Measurements from ENCODE around the gene DPCD.
A peak's percentile ranks its signal among the peaks of the same experiment; 100 is the strongest.
"Not testable (repeated sequence)": the region's sequence is repeated elsewhere in the genome, so short reads cannot be mapped to it uniquely, and the experiment has no call there.

Gene DPCD

GRCh38 chr10:101588879-101589278, 758 bp downstream of the DPCD start:
- peak; percentile 31 for DNase-seq

- not testable (repeated sequence) for DNase-seq
Measured at GRCh38 chr10:101593331-101593730, 5.2 kb downstream of the DPCD start.

- DNase-seq, result peak; percentile 21
Measured at GRCh38 chr10:101595591-101596433, 7.7 kb downstream of the DPCD start.

DNA sequence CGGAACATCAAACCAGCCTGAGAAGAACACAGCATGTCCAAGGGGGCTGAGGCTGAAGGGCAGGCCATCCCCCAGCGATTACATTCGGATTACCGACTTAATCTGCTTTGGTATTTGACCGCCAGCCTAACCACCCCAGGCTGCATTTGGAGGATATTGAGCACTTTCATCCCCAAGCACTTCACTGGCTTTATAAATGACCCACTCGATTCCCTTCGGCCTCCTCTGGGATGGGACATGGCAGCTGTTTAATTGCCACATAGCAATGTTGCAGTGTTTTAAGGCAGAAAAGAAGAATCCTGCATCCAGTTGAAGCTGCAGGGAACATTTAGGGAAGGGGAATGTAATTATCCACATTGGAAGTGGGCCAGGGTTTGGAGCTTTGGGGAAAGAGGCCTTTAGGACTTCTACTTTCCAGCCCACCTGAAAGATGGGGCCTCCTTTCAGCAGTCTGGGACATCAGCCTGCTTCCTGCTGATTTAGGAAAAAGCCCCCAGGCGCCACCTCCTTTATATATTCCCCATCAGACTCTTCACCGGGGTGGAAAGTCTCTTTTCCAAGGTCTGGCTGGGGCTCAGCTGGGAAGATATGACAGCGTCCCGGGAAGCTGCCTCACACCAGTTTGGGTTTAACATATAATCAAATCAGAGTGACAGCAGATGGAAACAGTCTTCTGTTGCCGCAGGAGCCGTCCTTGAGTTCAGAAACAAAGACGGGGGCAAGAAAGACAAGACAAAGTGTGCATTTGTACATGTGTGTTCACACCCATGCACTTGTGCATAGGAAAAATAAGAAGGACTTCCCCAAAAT, 9.2 kb downstream of the DPCD start:
- no peak for DNase-seq

- no peak for DNase-seq
Measured at GRCh38 chr10:101601541-101601940, 13.4 kb downstream of the DPCD start.

GRCh38 chr10:101602761-101603398, 14.8 kb downstream of the DPCD start:
- peak; percentile 70 for DNase-seq

GRCh38 chr10:101607124-101607523, 19.0 kb downstream of the DPCD start:
- DNase-seq, result no peak

DNA sequence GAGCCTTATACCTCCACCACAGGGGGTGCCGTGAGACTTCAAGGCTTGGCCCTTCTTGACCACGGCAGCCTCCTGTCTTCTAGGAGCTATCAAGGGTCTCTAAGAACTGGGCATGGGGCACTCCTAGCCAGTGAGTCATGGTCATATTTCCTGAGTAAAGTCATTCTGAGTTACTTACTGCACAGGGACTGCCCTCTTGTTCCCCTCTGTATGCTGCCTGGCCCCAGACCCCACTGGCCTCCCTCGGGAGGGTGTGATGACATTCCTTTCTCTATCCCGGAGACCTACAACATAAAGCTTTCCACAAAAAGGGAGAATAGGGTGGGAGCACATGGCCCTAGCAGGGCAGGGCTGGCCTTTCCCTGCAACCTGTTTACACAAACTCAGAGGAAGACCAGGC, 21.4 kb downstream of the DPCD start:
- peak; percentile 44 for DNase-seq

- peak; percentile 27 for DNase-seq
Measured at GRCh38 chr10:101611096-101611905, 23.2 kb downstream of the DPCD start.

DNA sequence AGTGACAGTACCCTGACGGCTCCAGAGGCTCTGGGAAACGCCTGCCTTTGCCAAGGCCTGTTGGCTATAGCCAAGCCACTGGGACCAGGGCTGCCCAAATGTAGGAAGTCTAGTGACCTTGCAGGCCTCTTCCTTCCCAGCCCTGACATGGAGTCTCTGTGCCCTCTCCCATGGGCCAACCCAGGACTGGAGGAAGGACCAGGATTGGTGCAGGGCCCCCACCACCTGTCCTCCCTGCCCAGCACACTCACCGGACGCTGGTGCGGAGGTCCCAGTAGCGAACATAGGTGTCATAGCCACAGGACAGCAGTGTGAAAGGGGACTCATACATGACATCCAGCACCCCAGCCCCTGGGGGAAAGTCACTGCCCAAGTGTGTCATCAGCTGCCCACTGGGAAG, 24.0 kb downstream of the DPCD start:
- DNase-seq, result no peak

- no peak for DNase-seq
Measured at GRCh38 chr10:101612872-101613271, 24.8 kb downstream of the DPCD start.

GRCh38 chr10:101613646-101614045, 25.5 kb downstream of the DPCD start:
- DNase-seq, result no peak

DNA sequence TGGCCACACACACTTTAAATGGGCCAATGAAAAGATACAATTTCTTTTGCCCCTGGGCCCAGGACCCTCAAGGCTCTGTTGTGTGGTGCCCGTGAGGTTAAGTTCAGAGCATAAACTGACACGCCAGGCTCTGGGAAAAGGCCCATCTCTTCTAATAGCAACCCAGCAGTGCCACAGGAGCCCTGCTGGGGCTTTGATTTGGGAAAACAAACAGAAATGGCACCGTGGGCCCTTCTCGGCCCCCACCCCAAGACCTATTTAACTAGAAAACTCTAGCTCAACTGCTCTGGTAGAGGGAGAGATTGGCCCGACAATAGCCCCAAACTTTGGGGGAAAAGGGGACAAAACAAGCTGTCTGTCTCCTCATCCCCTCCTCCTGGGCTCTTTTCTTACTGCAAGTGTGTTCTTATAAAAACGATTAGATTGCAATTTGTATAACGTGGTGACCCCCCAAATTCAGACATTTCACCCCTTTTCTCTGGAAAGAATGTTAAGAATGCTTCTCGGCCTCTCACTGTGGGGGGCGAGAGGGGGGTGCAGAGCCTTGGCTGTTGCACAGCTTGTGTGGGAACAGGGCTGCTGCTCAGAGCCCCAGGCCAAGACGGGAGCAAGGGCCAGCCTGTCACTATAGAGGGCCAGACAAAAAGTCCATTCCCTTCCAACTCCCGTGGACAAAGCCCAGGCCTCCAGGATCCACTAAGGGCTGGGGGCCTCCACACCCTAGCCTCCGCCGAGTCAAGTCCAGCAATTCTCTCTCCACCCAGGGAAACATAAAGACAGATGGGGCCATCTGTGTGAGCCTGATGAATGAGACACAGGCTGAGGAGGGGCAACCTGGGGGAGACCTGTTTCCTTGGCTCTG, 26.8 kb downstream of the DPCD start:
- DNase-seq, result no peak

DNA sequence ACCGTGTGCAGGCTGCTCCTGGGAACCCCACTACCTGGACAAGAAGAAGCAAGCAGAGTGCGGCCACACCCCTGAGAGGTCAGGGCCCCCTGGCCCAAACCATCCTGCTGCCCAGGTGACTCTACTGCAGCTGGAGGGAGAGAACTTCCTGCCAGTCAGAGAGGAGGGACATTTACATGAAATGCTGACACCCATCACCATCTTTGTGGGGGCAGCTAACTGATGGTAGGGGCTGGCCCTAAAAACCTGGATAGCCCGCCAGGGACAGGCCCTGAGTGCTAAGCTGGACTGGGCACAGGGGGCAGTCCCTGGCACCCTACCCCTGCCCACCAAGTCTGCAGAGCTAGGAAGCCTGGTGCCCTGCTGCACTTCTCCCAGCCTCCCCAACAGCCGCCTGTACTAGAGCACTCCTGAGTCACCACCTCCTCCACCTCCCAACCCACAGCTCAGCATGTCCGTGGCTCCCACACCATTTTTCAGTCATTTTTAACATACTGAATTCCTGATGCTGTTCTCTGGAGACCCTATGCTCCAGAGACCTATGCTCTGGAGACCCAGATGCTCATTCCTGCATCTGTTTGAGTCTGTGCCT, 27.5 kb downstream of the DPCD start:
- no peak for DNase-seq

DNA sequence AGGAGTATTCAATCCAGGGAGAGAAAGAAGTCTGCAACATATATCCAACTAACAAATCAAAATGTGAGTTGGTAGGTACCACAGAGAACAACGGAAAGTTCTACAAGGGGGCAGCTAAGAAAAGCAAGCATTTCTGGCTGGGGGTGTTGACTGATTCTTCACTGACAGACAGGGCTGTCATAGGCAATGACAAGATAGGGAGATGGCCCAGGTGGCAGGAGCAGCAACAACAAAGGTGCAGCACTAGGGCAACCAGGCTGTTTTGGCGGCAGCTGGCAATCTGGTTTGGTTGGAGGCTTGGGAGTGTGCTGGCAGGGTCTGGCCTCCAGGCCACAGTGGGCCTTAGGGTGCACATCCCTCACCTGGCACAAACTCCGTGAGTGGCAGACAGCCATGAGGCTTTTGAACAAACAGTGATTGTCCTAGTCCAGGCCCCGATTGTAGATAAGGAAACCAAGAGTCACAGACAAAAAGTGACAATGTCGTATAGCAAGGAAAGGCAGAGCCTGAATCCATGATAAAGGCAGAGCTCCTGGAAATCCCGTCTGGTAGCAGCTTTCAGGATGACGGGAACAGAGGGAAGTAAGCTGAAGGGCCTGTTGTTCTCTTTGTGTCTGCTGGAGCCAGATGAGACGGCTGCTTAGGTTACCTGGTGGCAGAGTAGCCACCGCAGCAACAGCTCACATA, 28.4 kb downstream of the DPCD start:
- no peak for DNase-seq

DNA sequence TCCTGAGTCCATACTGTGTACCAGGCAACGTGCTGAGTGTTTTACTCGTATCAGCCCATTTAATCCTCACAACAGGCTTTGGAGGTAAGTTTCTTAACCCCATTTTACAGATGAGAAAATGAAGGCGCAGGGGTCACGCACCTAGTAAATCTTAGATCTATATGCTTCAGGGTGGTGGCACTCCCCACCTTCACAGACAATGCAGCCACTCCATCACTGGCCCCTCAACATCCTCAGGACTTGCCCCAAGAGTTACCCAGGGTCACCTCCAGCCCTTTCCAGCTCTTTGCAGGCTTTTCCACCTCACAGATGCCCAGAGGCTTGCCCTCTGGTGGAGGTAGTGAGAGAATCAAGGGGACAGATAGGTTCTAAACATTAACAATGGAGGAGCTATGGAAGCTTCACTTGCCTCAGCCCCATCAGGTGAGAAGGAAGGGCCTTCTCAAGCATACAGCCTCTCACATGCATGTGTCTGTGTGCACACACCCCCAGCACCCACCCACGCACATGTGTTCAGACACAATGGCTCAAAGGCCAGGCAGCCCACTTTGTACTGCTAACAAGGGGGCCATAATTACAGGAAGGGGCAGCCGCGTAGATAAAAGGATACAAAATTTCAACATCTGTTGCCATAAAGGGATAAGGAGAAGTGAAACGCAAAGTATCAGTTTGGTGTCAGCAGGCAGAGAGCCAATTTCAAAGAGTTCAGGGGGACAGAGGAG, 29.1 kb downstream of the DPCD start:
- no peak for DNase-seq

GRCh38 chr10:101617824-101618568, 29.9 kb downstream of the DPCD start:
- no peak for DNase-seq

GRCh38 chr10:101618871-101619270, 30.8 kb downstream of the DPCD start:
- DNase-seq, result no peak

GRCh38 chr10:101619983-101620382, 31.9 kb downstream of the DPCD start:
- no peak for DNase-seq
